SKM-1 treated with dmso at 0.1 percent for 144 hours (cell line): Measurements from ENCODE around the gene MIER2.

Experiments used
- DNase-seq: peaks from one replicate; lab custom pipeline; 2025; ENCODE audit not compliant: unreplicated experiment; lab: John Stamatoyannopoulos, UW

The MIER2 gene

DNA sequence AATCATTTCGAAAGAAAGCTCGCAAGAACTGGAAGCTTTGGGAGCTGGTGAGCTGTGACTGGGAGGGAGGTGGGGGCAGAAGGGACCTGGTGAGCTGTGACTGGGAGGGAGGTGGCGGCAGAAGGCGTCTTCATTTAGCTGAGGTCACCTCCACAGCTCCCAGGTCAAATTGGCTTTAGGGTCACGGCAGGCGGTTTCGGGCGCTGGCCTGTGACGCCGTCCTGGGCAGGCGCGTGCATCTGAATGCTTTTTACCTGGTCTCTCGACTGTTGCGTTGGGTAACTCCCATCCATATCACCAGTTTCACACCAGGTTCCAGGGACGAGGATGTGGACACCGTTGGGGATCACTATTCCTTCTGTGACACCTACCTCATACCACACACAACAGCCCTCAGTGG lies 35.2 kb upstream of the MIER2 start:
- DNase-seq = no peak

DNA sequence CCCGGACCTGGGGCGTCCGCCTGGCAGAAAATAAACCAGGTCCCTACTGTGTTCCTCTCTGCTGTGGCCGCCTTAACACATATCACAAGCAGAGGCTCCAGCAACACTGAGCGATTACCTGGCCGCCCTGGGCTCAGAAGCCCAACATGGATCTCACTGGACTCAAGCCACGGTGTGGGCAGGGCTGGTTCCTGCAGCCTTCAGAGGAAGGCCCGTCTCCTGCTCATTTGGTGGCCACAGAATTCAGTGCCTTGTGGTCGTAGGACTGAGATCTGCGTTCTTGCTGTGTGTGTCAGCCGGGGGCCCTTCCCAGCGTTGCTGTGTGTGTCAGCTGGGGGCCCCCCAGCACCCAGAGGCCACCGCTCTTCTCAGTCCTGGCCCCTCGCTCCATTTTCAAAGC lies 34.1 kb upstream of the MIER2 start:
- DNase-seq = no peak

DNA sequence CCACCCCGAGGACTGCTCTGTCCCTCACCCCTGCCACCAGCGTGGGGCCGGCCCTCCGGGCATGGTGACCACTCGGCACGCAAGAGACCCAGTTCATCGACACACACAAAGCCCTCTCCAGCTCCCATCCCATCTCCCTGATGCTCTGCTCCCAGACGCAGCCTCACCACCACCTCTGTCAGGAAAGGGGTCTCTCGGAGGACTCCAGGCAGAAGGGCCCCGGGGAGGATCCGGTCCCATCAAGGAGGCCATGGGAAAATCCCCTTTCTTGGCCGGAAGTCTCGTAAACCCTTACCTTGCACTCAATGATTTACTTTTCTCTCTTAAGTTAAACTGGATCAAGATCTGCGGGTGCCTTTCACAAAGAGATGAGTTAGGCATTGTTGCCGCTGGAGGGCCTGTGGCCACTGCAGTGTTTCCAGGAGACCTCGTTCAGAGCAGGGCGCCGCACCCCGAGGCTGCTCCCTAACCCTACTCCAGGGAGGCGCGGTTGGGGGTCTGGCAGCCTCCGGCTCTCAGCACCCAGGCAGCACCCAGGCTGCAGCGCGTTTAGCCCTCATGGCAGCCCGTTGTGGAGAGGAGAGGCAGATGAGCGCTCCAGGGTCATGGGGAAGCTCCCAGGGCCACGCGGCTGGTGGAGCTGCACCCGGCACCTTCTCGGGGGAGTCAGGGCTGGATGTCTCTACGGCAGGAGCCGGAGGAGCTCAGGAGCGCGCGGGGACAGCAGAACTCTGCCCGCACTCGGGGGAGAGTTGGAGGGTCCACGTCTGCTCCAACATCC lies 33.4 kb upstream of the MIER2 start:
- no peak for DNase-seq

GRCh38 chr19:376111-376470 lies 31.5 kb upstream of the MIER2 start:
- no peak for DNase-seq

GRCh38 chr19:375395-376110 lies 31.0 kb upstream of the MIER2 start:
- no peak for DNase-seq

DNA sequence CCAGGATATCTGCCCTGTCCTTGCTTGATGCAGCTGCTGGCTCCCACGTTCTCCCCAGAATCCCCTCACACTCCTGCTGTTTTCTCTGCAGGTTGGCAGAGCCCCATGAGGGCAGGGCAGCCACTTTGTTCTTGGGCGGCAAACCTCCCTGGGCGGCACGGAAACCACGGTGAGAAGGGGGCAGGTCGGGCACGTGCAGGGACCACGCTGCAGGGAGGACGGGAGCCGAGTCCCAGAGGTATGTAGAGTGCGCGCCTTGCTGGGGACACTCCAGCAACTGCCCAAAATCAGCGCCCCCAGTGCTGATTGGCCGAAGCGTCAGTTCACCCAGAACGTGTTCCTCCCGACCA lies 30.3 kb upstream of the MIER2 start:
- no peak for DNase-seq

GRCh38 chr19:374183-374885 lies 29.7 kb upstream of the MIER2 start:
- no peak for DNase-seq

GRCh38 chr19:373391-374182 lies 29.0 kb upstream of the MIER2 start:
- no peak for DNase-seq

GRCh38 chr19:372306-372890 lies 27.8 kb upstream of the MIER2 start:
- no peak for DNase-seq

DNA sequence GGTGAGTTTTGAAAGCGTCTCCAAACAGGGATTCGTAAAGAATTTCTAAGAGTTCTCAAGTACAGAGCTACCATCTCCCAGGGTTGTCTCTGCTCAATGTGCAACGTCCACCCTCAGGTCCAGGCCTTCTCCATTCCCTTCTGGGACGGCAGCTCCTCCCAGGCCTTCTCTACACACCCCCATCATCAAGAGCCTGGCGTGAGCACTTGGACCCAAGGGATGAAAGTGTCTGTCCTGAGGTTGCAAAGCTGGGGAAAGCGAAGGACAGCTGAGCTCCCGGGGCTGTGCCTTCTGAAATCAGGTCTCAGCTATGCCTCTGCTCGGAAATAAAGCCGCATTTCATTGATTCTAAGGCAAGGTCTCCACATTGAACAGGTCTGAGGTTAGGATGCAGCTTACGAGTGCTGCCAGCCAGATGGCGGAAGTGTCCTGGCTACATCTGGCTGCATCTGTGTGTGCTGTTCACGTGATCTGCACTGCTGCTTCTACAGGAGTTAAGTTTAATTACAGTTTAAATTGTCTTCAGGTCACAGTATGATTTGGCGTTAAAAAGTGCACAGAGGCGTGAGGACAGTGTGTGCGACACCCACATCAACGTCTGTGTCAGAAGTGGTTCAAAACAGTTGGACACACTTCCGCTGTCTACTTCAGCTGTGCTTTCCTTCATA lies 27.0 kb upstream of the MIER2 start:
- no peak for DNase-seq

DNA sequence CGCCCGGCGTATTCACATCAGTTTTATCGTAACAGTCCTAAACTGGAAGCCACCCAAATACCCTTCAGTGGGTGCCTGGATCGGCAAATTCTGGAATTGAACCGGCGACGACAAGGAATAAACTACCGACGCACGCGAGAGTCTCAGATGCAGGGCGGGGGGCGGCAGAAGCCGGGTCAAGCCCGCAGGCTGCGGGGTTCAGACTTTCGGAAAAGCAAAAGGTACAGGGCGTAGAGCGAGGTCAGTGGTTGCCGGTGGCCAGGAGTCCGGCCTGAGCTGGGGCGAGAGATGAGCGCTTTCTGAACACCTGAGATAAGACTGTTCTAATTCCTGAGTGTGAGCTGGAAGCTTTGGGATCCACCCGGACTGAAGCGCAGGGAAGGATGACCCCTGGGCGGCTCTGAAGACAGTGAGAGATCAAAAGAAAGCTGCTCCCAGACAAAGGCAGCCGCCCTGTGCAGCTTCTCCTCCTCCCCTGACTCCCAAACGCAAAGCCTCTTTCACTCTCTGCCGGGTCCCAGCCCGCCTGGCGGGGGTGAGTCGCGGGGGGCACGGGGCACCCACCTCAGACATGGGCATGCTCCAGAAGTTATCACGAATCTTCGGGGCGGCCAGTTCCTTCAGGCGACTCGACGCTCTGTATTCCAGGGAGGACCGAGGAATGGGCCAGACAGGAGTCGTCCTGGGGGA lies 26.2 kb upstream of the MIER2 start:
- no peak for DNase-seq

- no peak for DNase-seq
Measured at GRCh38 chr19:369876-370275, 25.3 kb upstream of the MIER2 start.

- no peak for DNase-seq
Measured at GRCh38 chr19:369256-369655, 24.7 kb upstream of the MIER2 start.

DNA sequence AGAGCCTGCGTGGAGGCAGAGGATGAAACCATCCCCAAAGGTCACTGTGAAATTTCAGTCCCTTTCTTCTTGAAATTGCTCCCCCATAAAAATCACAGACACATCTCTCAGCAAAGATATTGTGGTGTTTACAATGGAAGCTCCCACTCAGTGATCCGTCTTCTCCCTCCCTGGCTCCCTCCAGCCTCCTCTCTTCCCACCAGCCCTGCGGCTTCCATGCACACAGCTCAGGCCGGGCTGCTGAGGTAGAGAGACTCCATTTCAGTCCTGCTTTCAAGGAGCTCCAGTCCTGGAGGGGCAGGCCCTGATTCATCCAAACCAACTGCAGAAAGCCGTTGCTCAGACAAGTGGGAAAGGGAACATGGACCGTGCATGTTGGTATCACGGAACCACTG lies 24.0 kb upstream of the MIER2 start:
- DNase-seq = no peak

GRCh38 chr19:367963-368629 lies 23.5 kb upstream of the MIER2 start:
- no peak for DNase-seq

GRCh38 chr19:367561-367960 lies 23.0 kb upstream of the MIER2 start:
- no peak for DNase-seq

DNA sequence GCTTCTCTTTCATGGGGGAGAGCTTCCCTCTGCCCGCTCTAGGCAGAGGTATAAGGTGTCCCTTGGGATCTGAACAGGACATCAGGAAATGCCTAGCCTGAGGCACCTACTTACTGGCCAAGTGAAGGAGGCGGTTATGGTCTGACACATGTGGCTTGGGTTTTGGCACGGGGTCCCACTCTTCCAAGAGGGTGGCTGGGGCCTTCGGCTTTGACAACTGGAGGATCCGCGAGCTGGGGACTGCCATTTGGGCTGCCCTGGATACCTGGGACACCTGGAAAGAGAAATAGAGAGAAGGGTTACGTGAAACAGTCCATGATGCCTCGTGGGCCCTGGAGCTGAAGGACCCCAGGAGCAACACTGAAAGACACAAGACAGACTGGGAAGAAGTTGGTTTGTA lies 22.4 kb upstream of the MIER2 start:
- DNase-seq = no peak

GRCh38 chr19:366205-366783 lies 21.7 kb upstream of the MIER2 start:
- no peak for DNase-seq
